GM20000 (cell line): Measurements from ENCODE around the gene RHOT2.

Experiments used
- DNase-seq: peaks from one replicate; pipeline ENCODE4 v3.0.0; 2012; ENCODE audit warnings: low spot score
- TF ChIP-seq, protein P1 (sequence below): IDR thresholded peaks from 2 replicates; pipeline ENCODE4 v1.5.1; 2012; ENCODE audit warnings: mild to moderate bottlenecking, control low read depth; ENCODE audit errors: extremely low read depth, missing control alignments

RHOT2 gene

GRCh38 chr16:634051-634670, 33.8 kb upstream of the RHOT2 start:
- no peak for DNase-seq
- TF ChIP-seq, protein P1, sequence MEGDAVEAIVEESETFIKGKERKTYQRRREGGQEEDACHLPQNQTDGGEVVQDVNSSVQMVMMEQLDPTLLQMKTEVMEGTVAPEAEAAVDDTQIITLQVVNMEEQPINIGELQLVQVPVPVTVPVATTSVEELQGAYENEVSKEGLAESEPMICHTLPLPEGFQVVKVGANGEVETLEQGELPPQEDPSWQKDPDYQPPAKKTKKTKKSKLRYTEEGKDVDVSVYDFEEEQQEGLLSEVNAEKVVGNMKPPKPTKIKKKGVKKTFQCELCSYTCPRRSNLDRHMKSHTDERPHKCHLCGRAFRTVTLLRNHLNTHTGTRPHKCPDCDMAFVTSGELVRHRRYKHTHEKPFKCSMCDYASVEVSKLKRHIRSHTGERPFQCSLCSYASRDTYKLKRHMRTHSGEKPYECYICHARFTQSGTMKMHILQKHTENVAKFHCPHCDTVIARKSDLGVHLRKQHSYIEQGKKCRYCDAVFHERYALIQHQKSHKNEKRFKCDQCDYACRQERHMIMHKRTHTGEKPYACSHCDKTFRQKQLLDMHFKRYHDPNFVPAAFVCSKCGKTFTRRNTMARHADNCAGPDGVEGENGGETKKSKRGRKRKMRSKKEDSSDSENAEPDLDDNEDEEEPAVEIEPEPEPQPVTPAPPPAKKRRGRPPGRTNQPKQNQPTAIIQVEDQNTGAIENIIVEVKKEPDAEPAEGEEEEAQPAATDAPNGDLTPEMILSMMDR, result no peak

DNA sequence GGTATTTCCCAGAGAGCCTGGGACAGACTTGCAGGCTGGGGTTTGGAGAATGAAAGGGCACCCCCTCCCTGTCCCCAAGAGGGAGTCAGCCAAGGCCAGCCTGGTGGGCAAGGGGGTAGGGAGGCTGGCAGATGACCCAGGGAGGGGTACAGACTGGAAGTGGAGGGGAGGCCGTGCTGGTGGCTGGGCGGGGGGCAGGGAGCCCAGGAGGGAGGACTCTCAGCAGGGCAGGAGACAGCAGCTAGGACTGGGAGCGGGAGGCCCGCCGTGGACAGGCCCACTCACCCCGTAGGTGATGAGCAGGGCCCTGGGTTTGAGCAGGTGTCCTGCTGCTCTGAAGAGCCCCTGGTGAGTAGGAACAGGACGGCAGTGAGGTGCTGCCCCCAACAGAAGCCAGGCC, 32.9 kb upstream of the RHOT2 start:
- peak; percentile 29 for DNase-seq
- TF ChIP-seq, protein P1, result no peak

DNA sequence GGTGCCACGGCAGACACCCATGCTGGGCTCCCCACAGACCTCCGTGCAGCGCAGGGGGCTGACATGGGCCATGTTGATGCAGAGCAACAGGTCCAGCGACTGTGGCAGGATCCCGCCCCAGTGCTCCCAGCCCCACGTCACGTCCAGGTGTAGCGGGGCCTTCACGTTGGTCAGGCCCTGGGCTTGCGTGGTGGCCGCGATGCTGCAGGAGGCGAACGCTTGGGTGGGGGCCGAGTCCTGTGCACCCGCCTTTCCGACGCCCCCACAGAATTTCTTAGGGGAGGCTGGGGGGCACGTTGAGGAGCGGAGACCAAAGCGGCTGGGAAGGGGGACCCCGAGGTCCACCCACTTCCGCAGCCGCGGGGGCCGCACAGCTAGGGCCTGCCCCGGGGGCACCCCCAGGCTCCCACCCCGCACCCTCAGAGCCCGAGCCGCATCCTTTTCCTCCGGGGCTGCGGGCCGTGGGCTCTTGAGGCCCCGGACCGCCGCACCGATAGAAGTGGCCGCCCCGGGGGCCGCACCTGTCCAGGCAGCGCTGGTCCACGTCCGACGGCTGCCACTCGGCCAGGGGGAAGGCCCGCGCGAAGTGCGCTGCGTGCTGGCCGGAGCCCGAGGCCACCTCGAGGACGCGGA, 32.2 kb upstream of the RHOT2 start:
- peak; percentile 39 for DNase-seq
- TF ChIP-seq, protein P1, result no peak

DNA sequence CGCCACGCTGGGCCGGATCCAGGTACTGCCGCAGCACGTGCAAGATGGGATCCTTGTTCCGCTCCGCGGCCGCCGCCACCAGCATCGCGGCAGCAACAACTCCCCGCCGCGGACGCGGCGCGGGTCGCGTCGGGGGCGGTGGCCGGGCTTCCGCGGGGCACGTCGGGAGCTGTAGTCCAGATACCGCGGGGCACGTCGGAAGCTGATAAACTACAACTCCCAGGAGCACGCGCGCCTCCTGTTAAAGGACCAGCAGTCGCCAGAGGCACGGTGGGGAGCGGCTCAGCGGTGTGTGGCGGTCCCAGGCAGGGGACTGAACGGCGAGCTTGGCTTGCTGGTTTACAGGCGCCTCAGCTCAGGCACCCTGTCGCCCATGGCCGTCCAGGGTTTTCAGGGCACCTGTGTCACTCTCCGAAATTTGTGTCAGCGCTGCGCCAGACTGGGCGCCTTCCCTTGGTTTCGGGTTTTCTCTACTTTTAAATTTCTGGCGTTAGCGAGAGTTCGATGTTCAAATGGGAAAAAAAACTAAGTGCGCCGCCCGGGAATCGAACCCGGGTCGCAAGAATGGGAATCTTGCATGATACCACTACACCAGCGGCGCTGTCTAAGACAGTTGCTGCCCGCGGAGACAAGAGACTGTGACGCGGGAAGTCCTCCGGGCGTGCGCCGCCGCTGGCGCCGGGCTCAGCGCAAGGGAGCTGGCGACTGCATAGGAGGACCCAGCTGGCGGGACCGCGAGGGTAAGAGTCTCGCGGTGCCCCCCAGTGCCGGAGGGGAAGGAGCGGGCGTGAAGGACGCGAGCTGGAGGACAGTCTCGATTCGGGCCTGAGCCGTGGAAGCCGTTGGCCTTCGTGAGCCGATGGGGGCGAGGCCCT, 31.5 kb upstream of the RHOT2 start, which contains the start of gene METTL26:
Gene METTL26, minus strand, starts transcription at position 100 of the 875 bp plus-strand sequence. Its CDS starts 15 bp downstream, at position 85.
- DNase-seq, result peak; percentile 99
- TF ChIP-seq, protein P1, result no peak

DNA sequence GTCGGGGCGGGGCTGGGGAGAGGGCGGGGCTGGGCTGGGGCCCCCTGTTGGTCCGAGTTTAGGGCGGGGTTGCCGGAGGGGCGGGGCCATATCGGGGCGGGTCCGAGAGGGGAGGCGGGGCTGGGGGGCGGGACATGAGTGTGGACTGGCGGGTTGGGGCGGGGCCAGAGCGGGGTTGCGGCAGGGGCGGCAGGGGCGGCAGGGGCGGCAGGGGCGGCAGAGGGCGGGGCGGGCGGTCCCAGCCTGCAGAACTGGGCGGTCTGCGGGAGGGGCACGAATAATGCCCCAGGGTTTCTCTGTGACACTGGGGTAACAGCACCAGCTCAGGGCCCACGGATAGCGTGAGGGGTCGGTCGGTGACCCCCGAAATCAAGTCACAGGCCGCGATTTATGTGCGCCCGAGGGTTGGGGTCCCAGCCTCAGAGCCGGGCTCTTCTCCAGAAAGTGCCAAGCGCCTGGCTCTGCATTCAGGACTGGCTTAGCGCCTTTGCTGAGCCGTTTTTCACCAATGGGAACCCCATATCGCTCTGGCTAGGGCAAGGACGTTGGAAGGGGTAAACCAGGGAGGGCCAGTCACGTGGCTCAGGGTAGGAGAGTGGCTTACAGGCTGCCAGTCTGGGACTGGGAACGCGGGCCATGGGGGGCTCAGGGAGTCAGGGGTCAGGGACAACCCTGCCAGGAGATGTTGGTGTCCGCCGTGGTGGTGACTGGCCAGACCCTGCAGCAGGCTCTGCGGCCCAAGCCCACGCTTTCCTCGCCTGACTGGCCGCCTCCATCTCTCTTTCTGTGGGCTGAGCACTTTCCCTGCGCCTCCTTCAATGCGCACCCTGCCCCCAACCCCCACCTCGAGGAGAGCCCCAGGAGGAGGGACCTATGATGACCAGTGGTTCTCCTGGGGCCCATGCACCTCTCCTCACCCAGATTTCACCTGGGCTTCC, 30.6 kb upstream of the RHOT2 start:
- TF ChIP-seq, protein P1, result no peak
- DNase-seq, result peak; percentile 100

GRCh38 chr16:638034-638543, 29.8 kb upstream of the RHOT2 start:
- TF ChIP-seq, protein P1, result no peak
- DNase-seq, result no peak
